SU-DHL-6 (cell line): ENCODE data around the gene C18orf32.

ENCODE experiments used
- H2AFZ ChIP-seq: fragments of 200-600 bp; sonication (generic); 2 replicates; pipeline ENCODE4 v1.6.1; 2014; ENCODE audit warnings: low read depth, mild to moderate bottlenecking, moderate library complexity, mixed read lengths, antibody characterized with exemption, low read length; ENCODE audit not compliant: severe bottlenecking
- H3F3A ChIP-seq: fragments of 200-600 bp; shearing (Covaris generic); 2 replicates; pipeline ENCODE4 v1.6.0; 2016; ENCODE audit warnings: antibody characterized with exemption, mild to moderate bottlenecking; ENCODE audit not compliant: insufficient read depth
- H3K27ac ChIP-seq: fragments of 200-600 bp; sonication (generic); 2 replicates; pipeline ENCODE4 v1.5.1; 2016; ENCODE audit warnings: low read depth, mild to moderate bottlenecking, low read length, moderate library complexity, mixed read lengths
- H3K27me3 ChIP-seq: fragments of 200-600 bp; sonication (generic), shearing (Covaris generic); 2 replicates; pipeline ENCODE4 v1.6.0; 2014; ENCODE audit warnings: mild to moderate bottlenecking, low read length
- H3K36me3 ChIP-seq: fragments of 200-600 bp; sonication (generic); 2 replicates; pipeline ENCODE4 v1.6.1; 2014; ENCODE audit warnings: mild to moderate bottlenecking, low read length, mixed read lengths
- H3K4me2 ChIP-seq: fragments of 300-600, 200-600 bp; shearing (Covaris generic), sonication (generic); 2 replicates; pipeline ENCODE4 v1.6.0; 2014; ENCODE audit warnings: low read length, low read depth, mild to moderate bottlenecking; ENCODE audit not compliant: poor library complexity, severe bottlenecking
- H3K4me3 ChIP-seq: fragments of 200-600 bp; sonication (generic); 2 replicates; pipeline ENCODE4 v1.5.1; 2014; ENCODE audit warnings: antibody characterized with exemption, low read length, mild to moderate bottlenecking, mixed read lengths; ENCODE audit not compliant: insufficient read depth, poor library complexity, severe bottlenecking
- H3K79me2 ChIP-seq: fragments of 200-600 bp; sonication (generic); 2 replicates; pipeline ENCODE4 v1.6.1; 2014; ENCODE audit warnings: mild to moderate bottlenecking, low read length, moderate library complexity; ENCODE audit not compliant: insufficient read depth
- H3K9ac ChIP-seq: fragments of 200-600 bp; sonication (generic); 2 replicates; pipeline ENCODE4 v1.7.0; 2014; ENCODE audit warnings: mild to moderate bottlenecking, low read length
- H3K9me2 ChIP-seq: fragments of 200-600 bp; sonication (generic); replicated peaks from 2 replicates; pipeline ENCODE4 v1.6.1; 2014; ENCODE audit warnings: low read length; ENCODE audit not compliant: insufficient read depth
- H3K9me3 ChIP-seq: fragments of 200-600 bp; sonication (generic); 2 replicates; pipeline ENCODE4 v1.6.1; 2014; ENCODE audit warnings: low read length, mixed read lengths; ENCODE audit not compliant: insufficient read depth
- H4K20me1 ChIP-seq: fragments of 200-600 bp; sonication (generic); 2 replicates; pipeline ENCODE4 v1.6.1; 2014; ENCODE audit warnings: low read depth, mild to moderate bottlenecking, antibody characterized with exemption, low read length, moderate library complexity, mixed read lengths
- EZH2phosphoT487 ChIP-seq: fragments of 200-600 bp; sonication (generic), shearing (Covaris generic); conservative IDR thresholded peaks from 2 replicates; pipeline ENCODE4 v1.6.1; 2018; ENCODE audit warnings: mild to moderate bottlenecking, antibody characterized with exemption, low read length, moderate library complexity, mixed read lengths
- TF ChIP-seq, protein P1 (sequence below): fragments of 200-600 bp; sonication (generic); IDR thresholded peaks from one replicate; pipeline ENCODE4 v1.5.1; 2017; ENCODE audit warnings: antibody characterized with exemption, mild to moderate bottlenecking, low read length, moderate library complexity; ENCODE audit not compliant: insufficient read depth, poor library complexity, severe bottlenecking

The C18orf32 gene

DNA sequence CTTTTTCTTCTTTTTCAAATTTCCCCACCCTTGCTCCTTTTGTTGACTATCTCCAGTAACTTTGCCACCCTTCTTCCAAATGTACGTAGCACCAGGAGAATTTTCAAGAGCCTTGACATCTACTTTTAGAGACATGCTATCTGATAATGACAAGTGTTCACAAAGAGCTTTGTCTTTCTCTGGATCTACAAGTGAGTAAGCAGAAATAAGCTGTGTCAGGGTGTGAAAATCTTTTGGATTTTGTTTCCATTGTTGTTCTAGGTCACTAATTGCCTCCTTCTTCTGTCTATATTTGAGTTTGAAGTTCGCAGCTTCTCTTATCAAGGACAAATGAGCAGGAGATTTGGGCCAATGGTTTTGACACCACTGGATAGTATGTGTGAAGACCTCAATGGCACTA lies 8.4 kb upstream of the C18orf32 start:
- H3K36me3 ChIP-seq: peaks cover 14% of the 10 kb centered on the region
- H3F3A ChIP-seq: peaks cover 18% of the 10 kb centered on the region
- H3K79me2 ChIP-seq: peaks cover 19% of the 10 kb centered on the region
- no peak overlapping the region for H3K4me2 ChIP-seq
- H3K9me3 ChIP-seq: no peaks in the 10 kb centered on the region
- H3K27me3 ChIP-seq: no peaks in the 10 kb centered on the region
- TF ChIP-seq, protein P1, sequence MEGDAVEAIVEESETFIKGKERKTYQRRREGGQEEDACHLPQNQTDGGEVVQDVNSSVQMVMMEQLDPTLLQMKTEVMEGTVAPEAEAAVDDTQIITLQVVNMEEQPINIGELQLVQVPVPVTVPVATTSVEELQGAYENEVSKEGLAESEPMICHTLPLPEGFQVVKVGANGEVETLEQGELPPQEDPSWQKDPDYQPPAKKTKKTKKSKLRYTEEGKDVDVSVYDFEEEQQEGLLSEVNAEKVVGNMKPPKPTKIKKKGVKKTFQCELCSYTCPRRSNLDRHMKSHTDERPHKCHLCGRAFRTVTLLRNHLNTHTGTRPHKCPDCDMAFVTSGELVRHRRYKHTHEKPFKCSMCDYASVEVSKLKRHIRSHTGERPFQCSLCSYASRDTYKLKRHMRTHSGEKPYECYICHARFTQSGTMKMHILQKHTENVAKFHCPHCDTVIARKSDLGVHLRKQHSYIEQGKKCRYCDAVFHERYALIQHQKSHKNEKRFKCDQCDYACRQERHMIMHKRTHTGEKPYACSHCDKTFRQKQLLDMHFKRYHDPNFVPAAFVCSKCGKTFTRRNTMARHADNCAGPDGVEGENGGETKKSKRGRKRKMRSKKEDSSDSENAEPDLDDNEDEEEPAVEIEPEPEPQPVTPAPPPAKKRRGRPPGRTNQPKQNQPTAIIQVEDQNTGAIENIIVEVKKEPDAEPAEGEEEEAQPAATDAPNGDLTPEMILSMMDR: no peak
- no peak for TF ChIP-seq EZH2phosphoT487
- peaks cover 11% of the 10 kb centered on the region; the same call in 1 of the 2 replicates for H4K20me1 ChIP-seq
- no peaks in the 10 kb centered on the region for H3K9me2 ChIP-seq
- H3K27ac ChIP-seq: no peak overlapping the region
- H2AFZ ChIP-seq: no peak overlapping the region
- no peak overlapping the region for H3K4me3 ChIP-seq
- no peak overlapping the region for H3K9ac ChIP-seq

DNA sequence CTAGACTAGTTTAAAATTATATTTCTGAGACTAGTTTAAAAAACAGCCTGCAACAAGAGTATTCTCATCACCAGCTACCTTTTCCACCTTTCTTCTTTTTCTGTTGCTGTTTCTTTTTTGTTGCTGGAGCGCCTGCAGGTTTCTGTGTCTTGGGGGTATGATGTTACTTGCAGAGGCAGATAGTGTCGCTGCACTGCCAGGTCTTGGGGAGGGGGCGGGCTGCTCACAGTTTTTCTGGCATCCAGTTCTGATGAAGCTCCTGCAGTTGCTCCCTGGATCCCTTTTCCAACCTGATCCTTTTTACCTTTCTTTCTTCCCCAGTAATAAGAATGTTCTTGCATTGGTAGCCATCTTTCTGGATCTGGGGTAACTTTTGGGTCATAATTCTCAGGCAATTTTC lies 8.0 kb upstream of the C18orf32 start:
- TF ChIP-seq, protein P1: no peak
- no peak for TF ChIP-seq EZH2phosphoT487
- Histone ChIP-seq H3F3A (peaks cover 22% of the 10 kb centered on the region), H3K27me3 (no peaks in the 10 kb centered on the region), H3K4me3 (no peak overlapping the region), H3K9ac (no peak overlapping the region), H3K79me2 (peaks cover 20% of the 10 kb centered on the region), H3K9me3 (no peaks in the 10 kb centered on the region), H2AFZ (no peak overlapping the region), H3K4me2 (no peak overlapping the region), H4K20me1 (peaks cover 14% of the 10 kb centered on the region; the same call in 1 of the 2 replicates), H3K27ac (no peak overlapping the region), H3K36me3 (peaks cover 18% of the 10 kb centered on the region), H3K9me2 (no peaks in the 10 kb centered on the region)

- Histone ChIP-seq H3K9me2 (no peaks in the 10 kb centered on the region), H3K4me2 (no peak overlapping the region), H4K20me1 (peaks cover 18% of the 10 kb centered on the region; the same call in 1 of the 2 replicates), H3K9me3 (no peaks in the 10 kb centered on the region), H3K79me2 (peaks cover 24% of the 10 kb centered on the region), H3K27ac (no peak overlapping the region), H2AFZ (no peak overlapping the region), H3K4me3 (no peak overlapping the region), H3K27me3 (no peaks in the 10 kb centered on the region), H3F3A (peaks cover 27% of the 10 kb centered on the region), H3K9ac (no peak overlapping the region), H3K36me3 (peaks cover 22% of the 10 kb centered on the region)
- TF ChIP-seq, protein P1: no peak
- TF ChIP-seq EZH2phosphoT487: no peak
These were observed 7.6 kb upstream of the C18orf32 start for GRCh38 chr18:49494660-49495059.
